Germinal center (tissue), 1 donor: Measurements from ENCODE around the gene SOX21.

ENCODE experiments used
- DNase-seq: peaks from one replicate; pipeline ENCODE4 v3.0.0; 2012; ENCODE audit warnings: mixed read lengths, low spot score

The SOX21 gene

DNA sequence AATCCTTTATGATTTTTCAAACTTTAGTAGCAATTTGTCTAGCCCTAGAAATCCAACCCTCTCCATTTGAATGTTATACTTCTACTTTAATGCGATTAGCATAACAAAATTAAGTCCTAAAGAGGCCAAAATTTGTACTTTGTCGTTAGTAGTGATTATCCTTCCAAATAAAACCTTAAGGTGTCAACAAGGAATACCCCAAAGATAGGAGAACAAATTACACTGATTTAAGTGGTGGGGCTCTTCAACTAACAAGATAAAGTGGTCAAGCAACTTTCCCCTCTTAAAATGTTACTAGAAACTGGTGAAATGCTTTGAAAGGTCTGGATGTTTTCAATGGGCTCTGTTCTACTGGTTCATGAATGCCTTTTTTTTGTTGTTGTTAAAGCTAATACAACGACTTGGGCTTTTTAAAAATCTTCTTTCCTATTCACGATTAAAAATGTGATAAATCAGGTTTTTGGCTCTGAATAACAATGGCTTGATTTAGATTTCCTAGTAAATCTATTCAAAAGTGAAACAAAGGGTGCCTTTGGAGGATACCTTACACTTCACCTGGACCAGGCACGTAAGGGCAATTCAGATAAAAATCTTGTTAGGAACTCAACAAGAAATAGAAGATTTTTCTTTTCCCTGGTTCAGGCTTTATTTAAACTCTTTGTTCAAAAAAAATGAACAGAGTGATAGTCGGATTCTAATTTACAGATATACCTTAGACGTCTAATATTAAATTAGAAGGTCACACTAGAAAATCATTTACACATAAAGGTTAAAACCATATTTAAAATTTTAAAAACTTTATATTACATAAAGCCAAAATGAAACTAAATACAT, 3.1 kb downstream of the SOX21 start:
- no peak for DNase-seq

GRCh38 chr13:94708031-94708859, 4.1 kb downstream of the SOX21 start:
- DNase-seq: no peak

GRCh38 chr13:94707400-94708021, 4.8 kb downstream of the SOX21 start:
- DNase-seq: no peak

DNA sequence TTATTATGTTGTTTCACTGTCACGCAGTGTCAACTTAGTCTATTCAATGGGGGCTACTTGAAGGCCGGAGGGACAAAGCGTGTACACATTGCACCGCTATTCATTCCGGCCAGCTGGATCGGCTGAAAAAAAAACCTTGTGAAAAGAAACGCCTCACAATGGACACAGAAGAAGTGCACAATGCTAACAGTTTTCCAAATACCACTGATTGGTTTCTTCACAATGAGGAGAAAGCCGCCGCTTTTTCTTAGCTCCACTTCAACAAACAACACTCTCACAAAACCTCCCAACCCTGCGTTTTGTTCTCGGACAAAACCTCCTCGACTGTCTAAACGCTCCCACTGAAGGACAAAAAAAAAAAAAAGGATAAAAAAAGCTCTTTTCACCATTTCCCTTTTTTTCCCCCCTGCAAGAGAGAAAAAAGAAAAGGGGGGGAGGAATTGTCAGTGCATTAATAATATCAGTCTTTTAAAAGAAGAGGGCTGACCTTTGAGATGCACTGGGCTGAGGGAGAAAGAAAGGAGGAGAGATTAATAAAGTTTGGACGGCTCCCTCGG, 5.4 kb downstream of the SOX21 start:
- no peak for DNase-seq

GRCh38 chr13:94706101-94706842, 6.1 kb downstream of the SOX21 start:
- no peak for DNase-seq

- no peak for DNase-seq
Observed at GRCh38 chr13:94705081-94706030, 7.0 kb downstream of the SOX21 start.

- no peak for DNase-seq
Observed at GRCh38 chr13:94704377-94705080, 7.8 kb downstream of the SOX21 start.

DNA sequence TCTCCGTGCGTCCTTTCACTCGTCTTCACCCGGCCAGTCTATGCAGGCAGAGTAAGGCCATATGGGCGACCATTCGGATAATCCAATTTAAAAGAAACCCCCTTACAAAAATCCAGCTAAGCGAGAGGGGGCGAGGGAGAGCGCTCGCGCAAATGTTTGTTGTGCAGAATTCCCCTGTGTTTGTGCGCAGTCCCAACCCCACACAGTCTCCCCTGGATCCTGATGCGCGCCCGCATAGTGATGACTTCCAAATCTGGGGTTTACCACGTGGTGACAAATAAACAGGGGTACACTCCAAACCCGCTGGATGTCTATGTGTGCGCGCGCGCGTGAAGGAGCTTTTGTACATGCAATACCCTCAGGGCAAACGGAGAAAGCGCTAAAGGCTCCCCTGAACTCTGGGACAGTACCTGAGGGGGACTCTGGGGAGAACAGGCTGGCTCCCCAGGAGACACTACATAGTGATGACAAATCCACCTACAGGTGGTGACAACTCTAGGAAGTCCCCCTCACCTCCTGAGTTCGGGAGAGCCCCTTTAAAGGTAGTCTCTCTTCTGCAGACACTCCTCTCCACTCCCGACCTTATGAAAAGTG, 8.5 kb downstream of the SOX21 start:
- DNase-seq: no peak

GRCh38 chr13:94703271-94703670, 9.1 kb downstream of the SOX21 start:
- no peak for DNase-seq

DNA sequence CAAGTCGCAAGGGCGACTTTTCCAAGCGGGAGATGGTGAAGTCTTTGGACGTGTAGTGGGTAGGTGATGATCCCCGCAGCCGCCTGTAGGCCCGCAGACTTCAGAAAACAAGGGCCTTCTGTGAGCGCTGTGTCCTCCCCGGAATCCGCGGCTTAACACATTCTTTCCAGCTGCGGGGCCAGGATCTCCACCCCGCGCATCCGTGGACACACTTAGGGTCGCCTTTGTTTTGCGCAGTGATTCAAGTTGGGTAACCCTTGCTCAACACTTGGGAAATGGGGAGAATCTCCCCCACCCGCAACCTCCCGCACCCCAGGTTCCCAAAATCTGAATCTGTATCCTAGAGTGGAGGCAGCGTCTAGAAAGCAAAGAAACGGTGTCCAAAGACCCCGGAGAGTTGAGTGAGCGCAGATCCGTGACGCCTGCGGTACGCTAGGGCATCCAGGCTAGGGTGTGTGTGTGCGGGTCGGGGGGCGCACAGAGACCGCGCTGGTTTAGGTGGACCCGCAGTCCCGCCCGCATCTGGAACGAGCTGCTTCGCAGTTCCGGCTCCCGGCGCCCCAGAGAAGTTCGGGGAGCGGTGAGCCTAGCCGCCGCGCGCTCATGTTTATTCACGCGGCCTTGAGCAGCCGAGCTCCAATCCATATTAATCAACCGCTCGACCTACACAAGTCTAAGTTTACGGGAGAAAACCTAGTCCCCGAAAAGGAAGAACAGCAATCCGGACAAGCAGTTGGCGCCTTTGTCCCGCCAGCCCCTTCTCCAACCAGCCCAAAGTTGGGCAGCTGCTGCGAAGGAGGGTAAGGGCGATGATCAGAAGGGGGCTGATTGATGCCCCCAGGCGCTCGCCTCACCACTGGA, 9.9 kb downstream of the SOX21 start:
- no peak for DNase-seq

- no peak for DNase-seq
Observed at GRCh38 chr13:94701313-94702180, 10.8 kb downstream of the SOX21 start.

GRCh38 chr13:94700536-94700935, 11.8 kb downstream of the SOX21 start:
- no peak for DNase-seq

GRCh38 chr13:94700051-94700535, 12.3 kb downstream of the SOX21 start:
- DNase-seq: no peak

DNA sequence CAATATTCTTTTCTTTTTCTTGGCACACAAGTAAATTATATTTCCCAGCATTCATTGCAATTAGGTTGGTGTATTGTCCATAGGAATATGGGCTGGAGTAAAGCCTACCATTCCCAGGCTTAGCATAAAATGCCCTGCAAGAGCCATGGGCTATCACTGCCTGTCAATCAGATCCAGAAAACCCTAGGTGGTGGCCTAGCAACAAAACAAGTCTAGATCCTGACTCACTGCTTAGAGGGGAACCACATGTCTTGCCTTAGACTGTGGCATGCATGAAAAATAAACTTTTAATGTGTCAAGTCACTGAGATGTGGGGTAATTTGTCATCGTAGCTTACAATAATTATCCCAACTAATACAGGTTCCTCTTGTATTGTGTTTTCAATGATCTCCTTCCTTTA, 16.2 kb downstream of the SOX21 start:
- DNase-seq: no peak

DNA sequence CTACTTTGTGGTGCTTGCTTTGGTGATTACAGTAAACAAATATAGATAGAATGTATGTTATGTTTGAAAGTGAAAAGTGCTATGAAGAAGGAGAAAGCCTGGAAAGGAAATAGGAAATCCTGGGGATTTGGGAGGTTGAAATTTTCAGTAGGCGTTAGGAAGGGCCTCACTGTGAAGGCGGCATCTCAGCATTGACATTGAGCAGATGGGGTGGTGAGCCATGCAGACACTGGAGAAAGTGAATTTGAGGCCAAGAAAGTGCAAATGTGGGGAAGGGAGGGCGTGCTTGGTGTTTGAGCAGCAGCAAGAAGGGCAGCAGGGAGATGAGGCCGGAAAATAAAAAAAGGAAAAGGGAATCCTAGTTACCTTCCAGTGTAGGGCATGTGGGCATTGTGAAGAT, 20.3 kb downstream of the SOX21 start:
- no peak for DNase-seq

GRCh38 chr13:94683409-94683808, 28.9 kb downstream of the SOX21 start:
- no peak for DNase-seq

GRCh38 chr13:94682229-94682628, 30.1 kb downstream of the SOX21 start:
- no peak for DNase-seq
